GM23338 (cell line): Measurements from ENCODE around the gene ZFP36L1. TPM values are rescaled to one million over a fixed set of nuclear protein-coding genes. Genes with fewer than 3 reads are reported as not detected.

Experiments
- ATAC-seq: fragments of 200-7000 bp; cut with Tn5 transposase; 3 replicates; pipeline ENCODE4 v1.9.1; 2020
- DNase-seq: peaks from one replicate; pipeline ENCODE4 v3.0.0-alpha.2; 2015; ENCODE audit warnings: low spot score
- H2AFZ ChIP-seq: fragments of 200-600 bp; sonication (generic); 2 replicates; pipeline ENCODE4 v1.8.0; 2016; ENCODE audit warnings: antibody characterized with exemption, mild to moderate bottlenecking, moderate library complexity
- H3F3A ChIP-seq: fragments of 200-600 bp; sonication (generic); replicated peaks from 2 replicates; pipeline ENCODE4 v1.8.0; 2017; ENCODE audit warnings: antibody characterized with exemption, mixed run types, low read depth
- H3K27ac ChIP-seq: fragments of 200-600 bp; sonication (generic); 2 replicates; pipeline ENCODE4 v1.6.1; 2016; ENCODE audit warnings: low read depth
- H3K27me3 ChIP-seq: fragments of 200-600 bp; sonication (generic); 2 replicates; pipeline ENCODE4 v1.8.0; 2016; ENCODE audit warnings: mild to moderate bottlenecking, mixed run types, moderate library complexity; ENCODE audit not compliant: insufficient read depth
- H3K36me3 ChIP-seq: fragments of 200-600 bp; sonication (generic); 2 replicates; pipeline ENCODE4 v1.8.0; 2016; ENCODE audit warnings: mild to moderate bottlenecking; ENCODE audit not compliant: insufficient read depth
- H3K4me1 ChIP-seq: fragments of 200-600 bp; sonication (generic); 2 replicates; pipeline ENCODE4 v1.8.0; 2016; ENCODE audit warnings: mild to moderate bottlenecking, moderate library complexity; ENCODE audit not compliant: insufficient read depth
- H3K4me2 ChIP-seq: fragments of 200-600 bp; sonication (generic); 2 replicates; pipeline ENCODE4 v1.7.1; 2017; ENCODE audit warnings: mixed run types
- H3K4me3 ChIP-seq: fragments of 200-600 bp; sonication (generic); 2 replicates; pipeline ENCODE4 v1.6.1; 2016; ENCODE audit warnings: mixed run types
- H3K79me2 ChIP-seq: fragments of 200-600 bp; sonication (generic); replicated peaks from 2 replicates; pipeline ENCODE4 v1.8.0; 2017; ENCODE audit warnings: mild to moderate bottlenecking; ENCODE audit not compliant: insufficient read depth
- H3K9me2 ChIP-seq: fragments of 200-600 bp; sonication (generic); 2 replicates; pipeline ENCODE4 v1.8.0; 2017; ENCODE audit not compliant: insufficient read depth
- H4K20me1 ChIP-seq: fragments of 200-600 bp; sonication (generic); replicated peaks from 2 replicates; pipeline ENCODE4 v1.8.0; 2017; ENCODE audit warnings: mild to moderate bottlenecking; ENCODE audit not compliant: insufficient read depth
- H3K27ac Mint-ChIP-seq: 2 replicates; pipeline ENCODE4 v1.8.0; 2020; ENCODE audit warnings: inconsistent platforms, mild to moderate bottlenecking, moderate library complexity, mixed read lengths
- H3K27me3 Mint-ChIP-seq: 3 replicates; pipeline ENCODE4 v1.8.0; 2022; ENCODE audit warnings: low read depth, mild to moderate bottlenecking, moderate library complexity, mixed read lengths, inconsistent platforms; ENCODE audit not compliant: insufficient read depth, poor library complexity
- H3K36me3 Mint-ChIP-seq: 3 replicates; pipeline ENCODE4 v1.8.0; 2021; ENCODE audit warnings: low read depth, mild to moderate bottlenecking, inconsistent platforms, moderate library complexity, mixed read lengths
- H3K4me1 Mint-ChIP-seq: 3 replicates; pipeline ENCODE4 v1.8.0; 2020; ENCODE audit warnings: mild to moderate bottlenecking, inconsistent platforms, mixed read lengths
- H3K4me3 Mint-ChIP-seq: 3 replicates; pipeline ENCODE4 v1.8.0; 2021; ENCODE audit warnings: moderate library complexity, mild to moderate bottlenecking, inconsistent platforms, mixed read lengths
- H3K9me3 Mint-ChIP-seq: 3 replicates; pipeline ENCODE4 v1.8.0; 2020; ENCODE audit warnings: moderate library complexity, mild to moderate bottlenecking, inconsistent platforms, mixed read lengths
- CREB1 ChIP-seq: fragments of 250-450 bp; sonication (Bioruptor Pico); IDR thresholded peaks from 2 replicates; pipeline ENCODE4 v1.5.0; 2020; ENCODE audit warnings: low read depth, mild to moderate bottlenecking, moderate library complexity
- EZH2 ChIP-seq: fragments of 200-600 bp; sonication (generic); IDR thresholded peaks from one replicate; pipeline ENCODE4 v1.8.0; 2017; ENCODE audit warnings: antibody characterized with exemption, mild to moderate bottlenecking, low read depth; ENCODE audit not compliant: unreplicated experiment
- EZH2phosphoT487 ChIP-seq: fragments of 200-600 bp; sonication (generic); IDR thresholded peaks from one replicate; pipeline ENCODE4 v1.8.1; 2018; ENCODE audit warnings: antibody characterized with exemption; ENCODE audit not compliant: unreplicated experiment
- JUNB ChIP-seq: IDR thresholded peaks from one replicate; pipeline ENCODE4 v1.6.1; 2016; ENCODE audit warnings: antibody characterized with exemption; ENCODE audit not compliant: unreplicated experiment
- NANOG ChIP-seq: IDR thresholded peaks from 2 replicates; pipeline ENCODE4 v1.6.1; 2016; ENCODE audit warnings: antibody characterized with exemption, borderline replicate concordance
- POLR2AphosphoS5 ChIP-seq: IDR thresholded peaks from 2 replicates; pipeline ENCODE4 v1.6.1; 2016; ENCODE audit warnings: antibody characterized with exemption, low read depth
- STAT1 ChIP-seq: IDR thresholded peaks from one replicate; pipeline ENCODE4 v1.6.1; 2016; ENCODE audit warnings: antibody characterized with exemption; ENCODE audit not compliant: unreplicated experiment
- ZNF114 ChIP-seq: fragments of 250-450 bp; sonication (Bioruptor Pico); IDR thresholded peaks from 2 replicates; pipeline ENCODE4 v1.5.0; 2020; ENCODE audit warnings: mild to moderate bottlenecking, moderate library complexity
- ZNF331 ChIP-seq: fragments of 250-450 bp; sonication (Bioruptor Pico); IDR thresholded peaks from 2 replicates; pipeline ENCODE4 v1.5.0; 2020; ENCODE audit warnings: low read depth, mild to moderate bottlenecking, moderate library complexity
- polyA plus RNA-seq: library from polyadenylated mRNA; unstranded; fragments of >200 nt; fragmentation: Nextera tagmentation; extraction: Ambion mirVana; gene quantifications from 2 replicates; pipeline ENCODE4 v1.2.1, GENCODE V29; 2016
- total RNA-seq: library from RNA; depleted of rRNA; stranded (reverse); fragments of >200 nt; shearing (Covaris generic); gene quantifications from 2 replicates; pipeline ENCODE4 v1.2.3, GENCODE V29; 2014
- TF ChIP-seq, protein P1 (sequence below): IDR thresholded peaks from one replicate; pipeline ENCODE4 v1.6.1; 2018; ENCODE audit warnings: antibody characterized with exemption; ENCODE audit not compliant: unreplicated experiment
- TF ChIP-seq, protein P2 (sequence below): fragments of 250-450 bp; sonication (Bioruptor Pico); IDR thresholded peaks from 2 replicates; pipeline ENCODE4 v1.5.0; 2020; ENCODE audit warnings: mild to moderate bottlenecking, moderate library complexity
- TF ChIP-seq, protein P3 (sequence below), 2 experiments: fragments of 200-600 bp in 1 of 2; sonication (generic) in 1 of 2; conservative IDR thresholded peaks; 2 replicates each; pipeline versions ENCODE4 v1.5.1 to v1.6.1; 2016 to 2017; ENCODE audit warnings: antibody characterized with exemption in 2 of 2, low read depth in 2 of 2, mild to moderate bottlenecking in 2 of 2, moderate library complexity in 1 of 2
- TF ChIP-seq, protein P4 (sequence below): IDR thresholded peaks from 2 replicates; pipeline ENCODE4 v1.6.1; 2016; ENCODE audit warnings: antibody characterized with exemption

Gene ZFP36L1
- total and polyA plus RNA-seq, 2 experiments from 2014 or later = 148 to 382 TPM

DNA sequence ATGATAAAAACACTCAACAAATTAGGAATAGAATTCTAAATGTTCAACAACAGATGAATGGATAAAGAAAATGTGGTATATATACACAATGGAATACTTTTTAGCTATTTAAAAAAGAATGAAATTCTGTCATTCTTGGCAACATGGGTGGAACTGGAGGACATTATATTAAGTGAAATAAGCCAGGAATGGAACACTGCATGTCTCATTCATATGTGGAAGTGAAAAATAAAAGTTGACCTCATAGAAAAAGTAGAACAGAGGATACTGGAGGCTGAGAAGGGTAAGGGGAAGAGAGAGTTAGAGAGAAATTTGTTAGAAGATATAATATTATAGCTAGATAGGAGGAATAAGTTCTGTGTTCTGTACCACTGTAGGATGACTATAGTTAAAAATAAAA, 35.8 kb upstream of the ZFP36L1 start:
- TF ChIP-seq, protein P1, sequence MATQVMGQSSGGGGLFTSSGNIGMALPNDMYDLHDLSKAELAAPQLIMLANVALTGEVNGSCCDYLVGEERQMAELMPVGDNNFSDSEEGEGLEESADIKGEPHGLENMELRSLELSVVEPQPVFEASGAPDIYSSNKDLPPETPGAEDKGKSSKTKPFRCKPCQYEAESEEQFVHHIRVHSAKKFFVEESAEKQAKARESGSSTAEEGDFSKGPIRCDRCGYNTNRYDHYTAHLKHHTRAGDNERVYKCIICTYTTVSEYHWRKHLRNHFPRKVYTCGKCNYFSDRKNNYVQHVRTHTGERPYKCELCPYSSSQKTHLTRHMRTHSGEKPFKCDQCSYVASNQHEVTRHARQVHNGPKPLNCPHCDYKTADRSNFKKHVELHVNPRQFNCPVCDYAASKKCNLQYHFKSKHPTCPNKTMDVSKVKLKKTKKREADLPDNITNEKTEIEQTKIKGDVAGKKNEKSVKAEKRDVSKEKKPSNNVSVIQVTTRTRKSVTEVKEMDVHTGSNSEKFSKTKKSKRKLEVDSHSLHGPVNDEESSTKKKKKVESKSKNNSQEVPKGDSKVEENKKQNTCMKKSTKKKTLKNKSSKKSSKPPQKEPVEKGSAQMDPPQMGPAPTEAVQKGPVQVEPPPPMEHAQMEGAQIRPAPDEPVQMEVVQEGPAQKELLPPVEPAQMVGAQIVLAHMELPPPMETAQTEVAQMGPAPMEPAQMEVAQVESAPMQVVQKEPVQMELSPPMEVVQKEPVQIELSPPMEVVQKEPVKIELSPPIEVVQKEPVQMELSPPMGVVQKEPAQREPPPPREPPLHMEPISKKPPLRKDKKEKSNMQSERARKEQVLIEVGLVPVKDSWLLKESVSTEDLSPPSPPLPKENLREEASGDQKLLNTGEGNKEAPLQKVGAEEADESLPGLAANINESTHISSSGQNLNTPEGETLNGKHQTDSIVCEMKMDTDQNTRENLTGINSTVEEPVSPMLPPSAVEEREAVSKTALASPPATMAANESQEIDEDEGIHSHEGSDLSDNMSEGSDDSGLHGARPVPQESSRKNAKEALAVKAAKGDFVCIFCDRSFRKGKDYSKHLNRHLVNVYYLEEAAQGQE = no peak
- TF ChIP-seq CREB1 (CRISPR knock-in tag) (no peak), POLR2AphosphoS5 (no peak), JUNB (no peak), EZH2 (no peak), STAT1 (no peak), ZNF114 (no peak), EZH2phosphoT487 (no peak), ZNF331 (CRISPR knock-in tag) (no peak), NANOG (no peak)
- TF ChIP-seq, protein P2, sequence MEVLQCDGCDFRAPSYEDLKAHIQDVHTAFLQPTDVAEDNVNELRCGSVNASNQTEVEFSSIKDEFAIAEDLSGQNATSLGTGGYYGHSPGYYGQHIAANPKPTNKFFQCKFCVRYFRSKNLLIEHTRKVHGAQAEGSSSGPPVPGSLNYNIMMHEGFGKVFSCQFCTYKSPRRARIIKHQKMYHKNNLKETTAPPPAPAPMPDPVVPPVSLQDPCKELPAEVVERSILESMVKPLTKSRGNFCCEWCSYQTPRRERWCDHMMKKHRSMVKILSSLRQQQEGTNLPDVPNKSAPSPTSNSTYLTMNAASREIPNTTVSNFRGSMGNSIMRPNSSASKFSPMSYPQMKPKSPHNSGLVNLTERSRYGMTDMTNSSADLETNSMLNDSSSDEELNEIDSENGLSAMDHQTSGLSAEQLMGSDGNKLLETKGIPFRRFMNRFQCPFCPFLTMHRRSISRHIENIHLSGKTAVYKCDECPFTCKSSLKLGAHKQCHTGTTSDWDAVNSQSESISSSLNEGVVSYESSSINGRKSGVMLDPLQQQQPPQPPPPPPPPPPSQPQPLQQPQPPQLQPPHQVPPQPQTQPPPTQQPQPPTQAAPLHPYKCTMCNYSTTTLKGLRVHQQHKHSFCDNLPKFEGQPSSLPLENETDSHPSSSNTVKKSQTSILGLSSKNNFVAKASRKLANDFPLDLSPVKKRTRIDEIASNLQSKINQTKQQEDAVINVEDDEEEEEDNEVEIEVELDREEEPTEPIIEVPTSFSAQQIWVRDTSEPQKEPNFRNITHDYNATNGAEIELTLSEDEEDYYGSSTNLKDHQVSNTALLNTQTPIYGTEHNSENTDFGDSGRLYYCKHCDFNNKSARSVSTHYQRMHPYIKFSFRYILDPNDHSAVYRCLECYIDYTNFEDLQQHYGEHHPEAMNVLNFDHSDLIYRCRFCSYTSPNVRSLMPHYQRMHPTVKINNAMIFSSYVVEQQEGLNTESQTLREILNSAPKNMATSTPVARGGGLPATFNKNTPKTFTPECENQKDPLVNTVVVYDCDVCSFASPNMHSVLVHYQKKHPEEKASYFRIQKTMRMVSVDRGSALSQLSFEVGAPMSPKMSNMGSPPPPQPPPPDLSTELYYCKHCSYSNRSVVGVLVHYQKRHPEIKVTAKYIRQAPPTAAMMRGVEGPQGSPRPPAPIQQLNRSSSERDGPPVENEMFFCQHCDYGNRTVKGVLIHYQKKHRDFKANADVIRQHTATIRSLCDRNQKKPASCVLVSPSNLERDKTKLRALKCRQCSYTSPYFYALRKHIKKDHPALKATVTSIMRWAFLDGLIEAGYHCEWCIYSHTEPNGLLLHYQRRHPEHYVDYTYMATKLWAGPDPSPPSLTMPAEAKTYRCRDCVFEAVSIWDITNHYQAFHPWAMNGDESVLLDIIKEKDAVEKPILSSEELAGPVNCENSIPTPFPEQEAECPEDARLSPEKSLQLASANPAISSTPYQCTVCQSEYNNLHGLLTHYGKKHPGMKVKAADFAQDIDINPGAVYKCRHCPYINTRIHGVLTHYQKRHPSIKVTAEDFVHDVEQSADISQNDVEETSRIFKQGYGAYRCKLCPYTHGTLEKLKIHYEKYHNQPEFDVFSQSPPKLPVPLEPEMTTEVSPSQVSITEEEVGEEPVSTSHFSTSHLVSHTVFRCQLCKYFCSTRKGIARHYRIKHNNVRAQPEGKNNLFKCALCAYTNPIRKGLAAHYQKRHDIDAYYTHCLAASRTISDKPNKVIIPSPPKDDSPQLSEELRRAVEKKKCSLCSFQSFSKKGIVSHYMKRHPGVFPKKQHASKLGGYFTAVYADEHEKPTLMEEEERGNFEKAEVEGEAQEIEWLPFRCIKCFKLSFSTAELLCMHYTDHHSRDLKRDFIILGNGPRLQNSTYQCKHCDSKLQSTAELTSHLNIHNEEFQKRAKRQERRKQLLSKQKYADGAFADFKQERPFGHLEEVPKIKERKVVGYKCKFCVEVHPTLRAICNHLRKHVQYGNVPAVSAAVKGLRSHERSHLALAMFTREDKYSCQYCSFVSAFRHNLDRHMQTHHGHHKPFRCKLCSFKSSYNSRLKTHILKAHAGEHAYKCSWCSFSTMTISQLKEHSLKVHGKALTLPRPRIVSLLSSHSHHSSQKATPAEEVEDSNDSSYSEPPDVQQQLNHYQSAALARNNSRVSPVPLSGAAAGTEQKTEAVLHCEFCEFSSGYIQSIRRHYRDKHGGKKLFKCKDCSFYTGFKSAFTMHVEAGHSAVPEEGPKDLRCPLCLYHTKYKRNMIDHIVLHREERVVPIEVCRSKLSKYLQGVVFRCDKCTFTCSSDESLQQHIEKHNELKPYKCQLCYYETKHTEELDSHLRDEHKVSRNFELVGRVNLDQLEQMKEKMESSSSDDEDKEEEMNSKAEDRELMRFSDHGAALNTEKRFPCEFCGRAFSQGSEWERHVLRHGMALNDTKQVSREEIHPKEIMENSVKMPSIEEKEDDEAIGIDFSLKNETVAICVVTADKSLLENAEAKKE (CRISPR knock-in tag) = no peak
- TF ChIP-seq, protein P3, sequence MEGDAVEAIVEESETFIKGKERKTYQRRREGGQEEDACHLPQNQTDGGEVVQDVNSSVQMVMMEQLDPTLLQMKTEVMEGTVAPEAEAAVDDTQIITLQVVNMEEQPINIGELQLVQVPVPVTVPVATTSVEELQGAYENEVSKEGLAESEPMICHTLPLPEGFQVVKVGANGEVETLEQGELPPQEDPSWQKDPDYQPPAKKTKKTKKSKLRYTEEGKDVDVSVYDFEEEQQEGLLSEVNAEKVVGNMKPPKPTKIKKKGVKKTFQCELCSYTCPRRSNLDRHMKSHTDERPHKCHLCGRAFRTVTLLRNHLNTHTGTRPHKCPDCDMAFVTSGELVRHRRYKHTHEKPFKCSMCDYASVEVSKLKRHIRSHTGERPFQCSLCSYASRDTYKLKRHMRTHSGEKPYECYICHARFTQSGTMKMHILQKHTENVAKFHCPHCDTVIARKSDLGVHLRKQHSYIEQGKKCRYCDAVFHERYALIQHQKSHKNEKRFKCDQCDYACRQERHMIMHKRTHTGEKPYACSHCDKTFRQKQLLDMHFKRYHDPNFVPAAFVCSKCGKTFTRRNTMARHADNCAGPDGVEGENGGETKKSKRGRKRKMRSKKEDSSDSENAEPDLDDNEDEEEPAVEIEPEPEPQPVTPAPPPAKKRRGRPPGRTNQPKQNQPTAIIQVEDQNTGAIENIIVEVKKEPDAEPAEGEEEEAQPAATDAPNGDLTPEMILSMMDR (conservative IDR thresholded peaks at IDR 0.05; ENCODE audit: low read depth in 2 of 2) = no peak
- TF ChIP-seq, protein P4, sequence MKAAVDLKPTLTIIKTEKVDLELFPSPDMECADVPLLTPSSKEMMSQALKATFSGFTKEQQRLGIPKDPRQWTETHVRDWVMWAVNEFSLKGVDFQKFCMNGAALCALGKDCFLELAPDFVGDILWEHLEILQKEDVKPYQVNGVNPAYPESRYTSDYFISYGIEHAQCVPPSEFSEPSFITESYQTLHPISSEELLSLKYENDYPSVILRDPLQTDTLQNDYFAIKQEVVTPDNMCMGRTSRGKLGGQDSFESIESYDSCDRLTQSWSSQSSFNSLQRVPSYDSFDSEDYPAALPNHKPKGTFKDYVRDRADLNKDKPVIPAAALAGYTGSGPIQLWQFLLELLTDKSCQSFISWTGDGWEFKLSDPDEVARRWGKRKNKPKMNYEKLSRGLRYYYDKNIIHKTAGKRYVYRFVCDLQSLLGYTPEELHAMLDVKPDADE = no peak
- no peaks in the 10 kb centered on the region for H4K20me1 ChIP-seq
- H3K4me3 ChIP-seq = no peak overlapping the region
- peaks cover 2% of the 10 kb centered on the region for H3K4me1 Mint-ChIP-seq
- no peaks in the 10 kb centered on the region for H3K9me2 ChIP-seq
- no peaks in the 10 kb centered on the region for H3K4me1 ChIP-seq
- no peak overlapping the region for H3K4me3 Mint-ChIP-seq
- H2AFZ ChIP-seq = no peak overlapping the region
- H3K9me3 Mint-ChIP-seq = peaks cover 6% of the 10 kb centered on the region; the same call in 2 of the 3 replicates
- no peak overlapping the region for H3K27ac Mint-ChIP-seq
- H3F3A ChIP-seq = no peaks in the 10 kb centered on the region
- H3K79me2 ChIP-seq = no peaks in the 10 kb centered on the region
- H3K27ac ChIP-seq = no peak overlapping the region
- H3K27me3 Mint-ChIP-seq = peaks cover 10% of the 10 kb centered on the region
- DNase-seq = no peak
- H3K36me3 Mint-ChIP-seq = no peaks in the 10 kb centered on the region
- no peak for ATAC-seq
- H3K36me3 ChIP-seq = no peaks in the 10 kb centered on the region
- H3K4me2 ChIP-seq = no peak overlapping the region
- H3K27me3 ChIP-seq = no peaks in the 10 kb centered on the region
